MM.1S (cell line): Measurements from ENCODE around the gene CFAP61.

Experiments used
- EZH2phosphoT487 ChIP-seq: fragments of 300-600 bp; sonication (generic); IDR thresholded peaks from 2 replicates; pipeline ENCODE4 v1.6.1; 2018; ENCODE audit warnings: antibody characterized with exemption, low read length
- TF ChIP-seq, protein P1 (sequence below): fragments of 300-600 bp; sonication (generic); IDR thresholded peaks from 2 replicates; pipeline ENCODE4 v1.5.1; 2016; ENCODE audit warnings: antibody characterized with exemption, low read length, mixed read lengths

DNA sequence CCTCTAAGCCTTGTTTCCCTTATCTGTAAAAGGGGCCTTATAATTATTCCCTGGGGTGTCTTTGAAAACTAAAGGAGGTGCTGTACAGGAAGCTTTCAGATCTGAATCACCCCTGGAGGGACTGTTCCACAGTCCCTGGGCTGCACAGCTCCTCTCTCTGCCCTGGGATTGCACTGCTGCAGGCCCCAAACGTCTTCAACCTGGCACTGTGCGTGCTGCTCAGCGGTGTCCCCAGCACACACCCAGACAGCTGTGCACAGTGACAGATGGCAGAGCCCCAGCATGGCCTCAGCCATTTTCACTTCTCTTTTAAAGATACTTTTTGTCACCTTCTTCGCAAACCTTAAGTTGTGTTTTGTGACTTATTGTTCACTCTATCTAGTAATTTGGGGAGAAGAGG lies 264.9 kb downstream of the CFAP61 start:
- no peak for TF ChIP-seq EZH2phosphoT487
- TF ChIP-seq, protein P1, sequence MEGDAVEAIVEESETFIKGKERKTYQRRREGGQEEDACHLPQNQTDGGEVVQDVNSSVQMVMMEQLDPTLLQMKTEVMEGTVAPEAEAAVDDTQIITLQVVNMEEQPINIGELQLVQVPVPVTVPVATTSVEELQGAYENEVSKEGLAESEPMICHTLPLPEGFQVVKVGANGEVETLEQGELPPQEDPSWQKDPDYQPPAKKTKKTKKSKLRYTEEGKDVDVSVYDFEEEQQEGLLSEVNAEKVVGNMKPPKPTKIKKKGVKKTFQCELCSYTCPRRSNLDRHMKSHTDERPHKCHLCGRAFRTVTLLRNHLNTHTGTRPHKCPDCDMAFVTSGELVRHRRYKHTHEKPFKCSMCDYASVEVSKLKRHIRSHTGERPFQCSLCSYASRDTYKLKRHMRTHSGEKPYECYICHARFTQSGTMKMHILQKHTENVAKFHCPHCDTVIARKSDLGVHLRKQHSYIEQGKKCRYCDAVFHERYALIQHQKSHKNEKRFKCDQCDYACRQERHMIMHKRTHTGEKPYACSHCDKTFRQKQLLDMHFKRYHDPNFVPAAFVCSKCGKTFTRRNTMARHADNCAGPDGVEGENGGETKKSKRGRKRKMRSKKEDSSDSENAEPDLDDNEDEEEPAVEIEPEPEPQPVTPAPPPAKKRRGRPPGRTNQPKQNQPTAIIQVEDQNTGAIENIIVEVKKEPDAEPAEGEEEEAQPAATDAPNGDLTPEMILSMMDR, result no peak
